SHP77 treated with DMSO at 0.1 percent for 48 hours (cell line): Measurements from ENCODE around the gene CHD9.
"Not testable (repeated sequence)": the region's sequence is repeated elsewhere in the genome, so short reads cannot be mapped to it uniquely, and the experiment has no call there.

ENCODE experiments used
- DNase-seq: peaks from one replicate; lab custom pipeline; 2025; lab: John Stamatoyannopoulos, UW

CHD9 gene

GRCh38 chr16:53054670-53055485 lies at the start of gene CHD9:
CHD9 (plus strand) TSS chr16:53054991; CDS start chr16:53156090, 101,099 bp downstream.
- peak; percentile 44 for DNase-seq

- DNase-seq: no peak
These were observed 47.7 kb upstream of the CHD9 start for GRCh38 chr16:53007095-53007494.

- DNase-seq: no peak
These were observed 40.5 kb upstream of the CHD9 start for GRCh38 chr16:53014287-53014686.

- DNase-seq: no peak
These were observed 35.9 kb upstream of the CHD9 start for GRCh38 chr16:53018834-53019416.

- DNase-seq: peak; percentile 53
These were observed 32.4 kb upstream of the CHD9 start for GRCh38 chr16:53022374-53022773.

GRCh38 chr16:53024045-53024444 lies 30.7 kb upstream of the CHD9 start:
- no peak for DNase-seq

GRCh38 chr16:53029971-53030370 lies 24.8 kb upstream of the CHD9 start:
- DNase-seq: no peak

- DNase-seq: no peak
These were observed 23.4 kb upstream of the CHD9 start for GRCh38 chr16:53031323-53031942.

- DNase-seq: no peak
These were observed 20.5 kb upstream of the CHD9 start for GRCh38 chr16:53034306-53034705.

- no peak for DNase-seq
These were observed 19.4 kb upstream of the CHD9 start for GRCh38 chr16:53035176-53035942.

GRCh38 chr16:53036066-53036465 lies 18.7 kb upstream of the CHD9 start:
- DNase-seq: no peak

GRCh38 chr16:53036711-53037110 lies 18.1 kb upstream of the CHD9 start:
- DNase-seq: not testable (repeated sequence)

- no peak for DNase-seq
These were observed 14.0 kb upstream of the CHD9 start for GRCh38 chr16:53040788-53041187.

GRCh38 chr16:53041320-53042051 lies 13.3 kb upstream of the CHD9 start:
- no peak for DNase-seq

- DNase-seq: no peak
These were observed 12.5 kb upstream of the CHD9 start for GRCh38 chr16:53042235-53042701.

GRCh38 chr16:53043428-53043831 lies 11.4 kb upstream of the CHD9 start:
- DNase-seq: no peak

GRCh38 chr16:53043986-53044601 lies 10.7 kb upstream of the CHD9 start:
- DNase-seq: no peak

GRCh38 chr16:53045341-53046220 lies 9.2 kb upstream of the CHD9 start:
- DNase-seq: no peak

GRCh38 chr16:53047515-53047914 lies 7.3 kb upstream of the CHD9 start:
- DNase-seq: not testable (repeated sequence)
